Ishikawa (cell line): ENCODE measurements around the gene ZNF318.

Experiments
- CEBPB ChIP-seq: IDR thresholded peaks from 2 replicates; pipeline ENCODE4 v1.6.1; 2012
- CREB1 ChIP-seq: IDR thresholded peaks from 2 replicates; pipeline ENCODE4 v1.6.1; 2012; ENCODE audit warnings: low read depth
- EGR1 ChIP-seq: IDR thresholded peaks from 2 replicates; pipeline ENCODE4 v1.6.1; 2012
- EP300 ChIP-seq: IDR thresholded peaks from 2 replicates; pipeline ENCODE4 v1.6.1; 2012; ENCODE audit warnings: borderline replicate concordance
- FOXM1 ChIP-seq: IDR thresholded peaks from 2 replicates; pipeline ENCODE4 v1.6.1; 2012; ENCODE audit warnings: low read depth, borderline replicate concordance
- NFIC ChIP-seq: IDR thresholded peaks from 2 replicates; pipeline ENCODE4 v1.6.1; 2012
- RAD21 ChIP-seq: IDR thresholded peaks from 2 replicates; pipeline ENCODE4 v1.6.1; 2012; ENCODE audit warnings: low read depth
- TAF1 ChIP-seq: IDR thresholded peaks from 2 replicates; pipeline ENCODE4 v1.6.1; 2012; ENCODE audit warnings: low read depth, mild to moderate bottlenecking
- TCF12 ChIP-seq: IDR thresholded peaks from 2 replicates; pipeline ENCODE4 v1.6.1; 2012; ENCODE audit warnings: low read depth
- TEAD4 ChIP-seq: IDR thresholded peaks from 2 replicates; pipeline ENCODE4 v1.6.1; 2012
- YY1 ChIP-seq: IDR thresholded peaks from 2 replicates; pipeline ENCODE4 v1.6.1; 2012; ENCODE audit warnings: low read depth
- ZBTB7A ChIP-seq: IDR thresholded peaks from 2 replicates; pipeline ENCODE4 v1.6.1; 2012; ENCODE audit warnings: low read depth
- TF ChIP-seq, protein P1 (sequence below): IDR thresholded peaks from 2 replicates; pipeline ENCODE4 v1.6.1; 2012
- TF ChIP-seq, protein P2 (sequence below): IDR thresholded peaks from 2 replicates; pipeline ENCODE4 v1.6.1; 2012; ENCODE audit warnings: low read depth, mild to moderate bottlenecking

DNA sequence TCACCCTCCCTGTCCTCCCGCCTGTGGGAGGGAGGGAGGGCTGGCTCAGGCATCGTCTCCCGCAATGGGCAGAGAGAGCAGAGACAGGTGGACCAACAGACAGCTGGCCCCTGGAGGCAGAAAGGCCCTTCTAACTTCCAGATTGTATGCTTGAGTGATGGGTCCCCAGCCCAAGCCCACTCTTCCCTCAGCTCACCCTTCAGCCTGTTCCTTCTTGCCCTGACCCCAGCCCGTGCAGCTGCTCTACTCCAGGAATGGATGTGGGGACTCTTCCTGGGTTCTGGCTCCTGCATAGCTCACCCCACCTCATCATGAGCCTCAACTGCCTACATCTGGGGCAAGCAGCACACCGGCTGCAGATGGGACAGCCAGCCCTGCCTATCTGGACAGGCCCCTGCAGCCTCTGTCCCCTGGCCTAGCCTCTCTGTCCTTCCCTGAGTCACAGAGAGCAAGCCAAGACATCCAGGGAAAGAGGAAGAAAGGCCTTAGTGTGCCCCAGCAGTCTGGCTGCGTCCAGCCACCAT lies 82.9 kb downstream of the ZNF318 start:
- TF ChIP-seq FOXM1: no peak
- TF ChIP-seq RAD21: no peak
- TF ChIP-seq TAF1: no peak
- no peak for TF ChIP-seq ZBTB7A
- TF ChIP-seq TEAD4: no peak
- no peak for TF ChIP-seq EP300
- no peak for TF ChIP-seq CEBPB
- TF ChIP-seq CREB1: no peak
- TF ChIP-seq, protein P1, sequence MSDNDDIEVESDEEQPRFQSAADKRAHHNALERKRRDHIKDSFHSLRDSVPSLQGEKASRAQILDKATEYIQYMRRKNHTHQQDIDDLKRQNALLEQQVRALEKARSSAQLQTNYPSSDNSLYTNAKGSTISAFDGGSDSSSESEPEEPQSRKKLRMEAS: no peak
- TF ChIP-seq TCF12: no peak
- TF ChIP-seq, protein P2, sequence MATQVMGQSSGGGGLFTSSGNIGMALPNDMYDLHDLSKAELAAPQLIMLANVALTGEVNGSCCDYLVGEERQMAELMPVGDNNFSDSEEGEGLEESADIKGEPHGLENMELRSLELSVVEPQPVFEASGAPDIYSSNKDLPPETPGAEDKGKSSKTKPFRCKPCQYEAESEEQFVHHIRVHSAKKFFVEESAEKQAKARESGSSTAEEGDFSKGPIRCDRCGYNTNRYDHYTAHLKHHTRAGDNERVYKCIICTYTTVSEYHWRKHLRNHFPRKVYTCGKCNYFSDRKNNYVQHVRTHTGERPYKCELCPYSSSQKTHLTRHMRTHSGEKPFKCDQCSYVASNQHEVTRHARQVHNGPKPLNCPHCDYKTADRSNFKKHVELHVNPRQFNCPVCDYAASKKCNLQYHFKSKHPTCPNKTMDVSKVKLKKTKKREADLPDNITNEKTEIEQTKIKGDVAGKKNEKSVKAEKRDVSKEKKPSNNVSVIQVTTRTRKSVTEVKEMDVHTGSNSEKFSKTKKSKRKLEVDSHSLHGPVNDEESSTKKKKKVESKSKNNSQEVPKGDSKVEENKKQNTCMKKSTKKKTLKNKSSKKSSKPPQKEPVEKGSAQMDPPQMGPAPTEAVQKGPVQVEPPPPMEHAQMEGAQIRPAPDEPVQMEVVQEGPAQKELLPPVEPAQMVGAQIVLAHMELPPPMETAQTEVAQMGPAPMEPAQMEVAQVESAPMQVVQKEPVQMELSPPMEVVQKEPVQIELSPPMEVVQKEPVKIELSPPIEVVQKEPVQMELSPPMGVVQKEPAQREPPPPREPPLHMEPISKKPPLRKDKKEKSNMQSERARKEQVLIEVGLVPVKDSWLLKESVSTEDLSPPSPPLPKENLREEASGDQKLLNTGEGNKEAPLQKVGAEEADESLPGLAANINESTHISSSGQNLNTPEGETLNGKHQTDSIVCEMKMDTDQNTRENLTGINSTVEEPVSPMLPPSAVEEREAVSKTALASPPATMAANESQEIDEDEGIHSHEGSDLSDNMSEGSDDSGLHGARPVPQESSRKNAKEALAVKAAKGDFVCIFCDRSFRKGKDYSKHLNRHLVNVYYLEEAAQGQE: no peak
- no peak for TF ChIP-seq NFIC
- no peak for TF ChIP-seq YY1
- no peak for TF ChIP-seq EGR1
